IMR-90 (cell line): ENCODE data around the gene SRRM4. TPM values are rescaled to one million over a fixed set of nuclear protein-coding genes. Genes with fewer than 3 reads are reported as not detected.

Experiments used
- ATAC-seq: fragments of 200-7000 bp; cut with Tn5 transposase; 2 replicates; pipeline ENCODE4 v1.9.1; 2020; ENCODE audit warnings: low read depth, mild to moderate bottlenecking, moderate library complexity
- BruUV-seq: library from RNA; stranded (reverse); fragments of 400-500 nt; replicated peaks from 2 replicates; lab custom pipeline; 2021; lab: Mats Ljungman, UMichigan
- CTCF ChIA-PET: fragments of 300-600 bp; formaldehyde crosslinking; extraction: SDS; loops from one replicate; lab custom pipeline; 2021; ENCODE audit warnings: antibody characterized with exemption; lab: Yijun Ruan, JAX
- POLR2A ChIA-PET: fragments of 300-600 bp; sonication (Branson Sonifier 250); formaldehyde crosslinking; loops from one replicate; lab custom pipeline; 2022; ENCODE audit warnings: antibody characterized with exemption; ENCODE audit not compliant: unreplicated experiment; lab: Charles Lee
- DNase-seq: peaks from one replicate; pipeline ENCODE4 v3.0.0; 2013
- H2AFZ ChIP-seq: replicated peaks from 2 replicates; pipeline ENCODE3; 2013; ENCODE audit warnings: low read length, mild to moderate bottlenecking; ENCODE audit not compliant: poor library complexity
- H2AK5ac ChIP-seq: 2 replicates; pipeline ENCODE4 v1.6.1; 2013; ENCODE audit warnings: low read depth, low read length, inconsistent platforms
- H2AK9ac ChIP-seq: replicated peaks from 2 replicates; pipeline ENCODE3; 2013; ENCODE audit warnings: mild to moderate bottlenecking, low read depth, low read length, moderate library complexity; ENCODE audit not compliant: poor library complexity
- H2BK120ac ChIP-seq: 2 replicates; pipeline ENCODE4 v1.6.1; 2013; ENCODE audit warnings: low read depth, low read length, inconsistent platforms
- H2BK15ac ChIP-seq: 3 replicates; pipeline ENCODE4 v1.6.1; 2013; ENCODE audit warnings: low read depth, low read length, inconsistent platforms
- H2BK20ac ChIP-seq: 2 replicates; pipeline ENCODE4 v1.6.1; 2013; ENCODE audit warnings: low read depth, mild to moderate bottlenecking, inconsistent platforms, low read length, moderate library complexity
- H2BK5ac ChIP-seq: 2 replicates; pipeline ENCODE4 v1.6.1; 2013; ENCODE audit warnings: mild to moderate bottlenecking, low read depth, low read length, inconsistent platforms; ENCODE audit not compliant: poor library complexity, severe bottlenecking
- H3K14ac ChIP-seq: replicated peaks from 2 replicates; pipeline ENCODE4 v1.6.1; 2013; ENCODE audit warnings: low read depth, low read length, inconsistent platforms
- H3K18ac ChIP-seq: 2 replicates; pipeline ENCODE4 v1.6.1; 2013; ENCODE audit warnings: low read depth, low read length, control low read depth
- H3K23ac ChIP-seq: 2 replicates; pipeline ENCODE4 v1.6.1; 2013; ENCODE audit warnings: low read depth, low read length, inconsistent platforms
- H3K27ac ChIP-seq: 2 replicates; pipeline ENCODE4 v1.5.1; 2013; ENCODE audit warnings: mild to moderate bottlenecking, control low read depth, low read length; ENCODE audit not compliant: insufficient read depth
- H3K27me3 ChIP-seq: 2 replicates; pipeline ENCODE4 v1.6.1; 2013; ENCODE audit warnings: low read length; ENCODE audit not compliant: control insufficient read depth, insufficient read depth
- H3K36me3 ChIP-seq: 2 replicates; pipeline ENCODE4 v1.6.1; 2013; ENCODE audit warnings: low read length, mixed read lengths; ENCODE audit not compliant: control insufficient read depth, insufficient read depth
- H3K4ac ChIP-seq: 2 replicates; pipeline ENCODE4 v1.6.1; 2013; ENCODE audit warnings: low read depth, low read length, inconsistent platforms
- H3K4me1 ChIP-seq: 2 replicates; pipeline ENCODE4 v1.6.1; 2013; ENCODE audit warnings: low read length, mixed read lengths; ENCODE audit not compliant: control insufficient read depth, insufficient read depth
- H3K4me2 ChIP-seq: 2 replicates; pipeline ENCODE4 v1.6.1; 2013; ENCODE audit warnings: low read depth, mild to moderate bottlenecking, control low read depth, low read length, moderate library complexity
- H3K4me3 ChIP-seq: 2 replicates; pipeline ENCODE4 v1.5.1; 2013; ENCODE audit warnings: low read depth, mild to moderate bottlenecking, control low read depth, low read length, moderate library complexity; ENCODE audit not compliant: insufficient read depth
- H3K56ac ChIP-seq: 2 replicates; pipeline ENCODE4 v1.6.1; 2013; ENCODE audit warnings: low read length, inconsistent platforms; ENCODE audit not compliant: insufficient read depth; ENCODE audit errors: extremely low read depth
- H3K79me1 ChIP-seq, 2 experiments: 2 replicates each; pipeline ENCODE4 v1.6.1; 2013; ENCODE audit warnings: low read length in 2 of 2, inconsistent platforms in 1 of 2, low read depth in 1 of 2
- H3K9ac ChIP-seq: 2 replicates; pipeline ENCODE4 v1.6.1; 2013; ENCODE audit warnings: low read depth, low read length, control low read depth
- H3K9me1 ChIP-seq: 2 replicates; pipeline ENCODE4 v1.6.1; 2013; ENCODE audit warnings: low read length, inconsistent platforms; ENCODE audit not compliant: insufficient read depth
- H3K9me3 ChIP-seq: 2 replicates; pipeline ENCODE4 v1.6.1; 2013; ENCODE audit warnings: low read length; ENCODE audit not compliant: control insufficient read depth, insufficient read depth
- H4K20me1 ChIP-seq: 2 replicates; pipeline ENCODE4 v1.6.1; 2013; ENCODE audit warnings: low read length, inconsistent platforms; ENCODE audit not compliant: insufficient read depth
- H4K5ac ChIP-seq: 2 replicates; pipeline ENCODE4 v1.6.1; 2013; ENCODE audit warnings: mild to moderate bottlenecking, low read depth, low read length, control low read depth
- H4K8ac ChIP-seq, 2 experiments: 2 replicates each; pipeline ENCODE4 v1.6.1; 2013; ENCODE audit warnings: low read depth in 2 of 2, low read length in 2 of 2, control low read depth in 1 of 2, inconsistent platforms in 1 of 2
- H4K91ac ChIP-seq: 2 replicates; pipeline ENCODE4 v1.6.1; 2013; ENCODE audit warnings: low read depth, low read length, inconsistent platforms; ENCODE audit not compliant: insufficient read depth
- CHD1 ChIP-seq: IDR thresholded peaks from 2 replicates; pipeline ENCODE4 v1.6.1; 2012; ENCODE audit warnings: low read depth, low read length, improper control_type of control experiment
- MAZ ChIP-seq: IDR thresholded peaks from 2 replicates; pipeline ENCODE4 v1.6.1; 2012; ENCODE audit warnings: low read depth, mild to moderate bottlenecking, low read length, improper control_type of control experiment, moderate library complexity, borderline replicate concordance
- NFE2L2 ChIP-seq: fragments of 150-350 bp; IDR thresholded peaks from 2 replicates; pipeline ENCODE4 v1.6.1; 2016; ENCODE audit warnings: low read depth, mild to moderate bottlenecking, low read length
- POLR2A ChIP-seq: IDR thresholded peaks from 2 replicates; pipeline ENCODE4 v1.6.1; 2012; ENCODE audit warnings: mild to moderate bottlenecking, low read depth, low read length
- WGBS, 2 experiments: methylation state at CpG; one replicate each; pipeline versions ENCODE4 v1.1.5 to v1.1.7; 2013; ENCODE audit warnings: missing lambda C conversion rate in 2 of 2; ENCODE audit not compliant: insufficient read length in 1 of 2; ENCODE audit errors: extremely low coverage in 2 of 2; 5-methylcytosine and 5-hydroxymethylcytosine counted together
- dilution Hi-C: fragments of 300-500 bp; cut with HindIII; formaldehyde crosslinking; loops from one replicate; pipeline ENCODE4 v1.14.3; 2018; ENCODE audit warnings: low sequenced_read_pairs; ENCODE audit not compliant: unreplicated experiment
- in situ Hi-C: fragments of 300-500 bp; cut with MboI; formaldehyde crosslinking; loops from 3 replicates; pipeline ENCODE4 v1.14.3; 2019; ENCODE audit warnings: low sequenced_read_pairs, inconsistent platforms, mixed read lengths
- intact Hi-C: fragments of 100-400 bp; cut with micrococcal nuclease; formaldehyde crosslinking; loops from 2 replicates; pipeline ENCODE4 v1.10.0; 2022
- polyA plus RNA-seq, 3 experiments: library from polyadenylated mRNA; depleted of rRNA; stranded (reverse); fragments of >200 nt; gene quantifications; 2 replicates each; pipeline ENCODE4 v1.2.3, GENCODE V29; 2012; ENCODE audit warnings: low replicate concordance in 1 of 3
- total RNA-seq: library from RNA; depleted of rRNA; stranded (reverse); fragments of >200 nt; gene quantifications from 2 replicates; pipeline ENCODE4 v1.2.3, GENCODE V29; 2012

The SRRM4 gene
- total and polyA plus RNA-seq, 2 of the 4 experiments (the other 2 are of a cell fraction): not detected

DNA sequence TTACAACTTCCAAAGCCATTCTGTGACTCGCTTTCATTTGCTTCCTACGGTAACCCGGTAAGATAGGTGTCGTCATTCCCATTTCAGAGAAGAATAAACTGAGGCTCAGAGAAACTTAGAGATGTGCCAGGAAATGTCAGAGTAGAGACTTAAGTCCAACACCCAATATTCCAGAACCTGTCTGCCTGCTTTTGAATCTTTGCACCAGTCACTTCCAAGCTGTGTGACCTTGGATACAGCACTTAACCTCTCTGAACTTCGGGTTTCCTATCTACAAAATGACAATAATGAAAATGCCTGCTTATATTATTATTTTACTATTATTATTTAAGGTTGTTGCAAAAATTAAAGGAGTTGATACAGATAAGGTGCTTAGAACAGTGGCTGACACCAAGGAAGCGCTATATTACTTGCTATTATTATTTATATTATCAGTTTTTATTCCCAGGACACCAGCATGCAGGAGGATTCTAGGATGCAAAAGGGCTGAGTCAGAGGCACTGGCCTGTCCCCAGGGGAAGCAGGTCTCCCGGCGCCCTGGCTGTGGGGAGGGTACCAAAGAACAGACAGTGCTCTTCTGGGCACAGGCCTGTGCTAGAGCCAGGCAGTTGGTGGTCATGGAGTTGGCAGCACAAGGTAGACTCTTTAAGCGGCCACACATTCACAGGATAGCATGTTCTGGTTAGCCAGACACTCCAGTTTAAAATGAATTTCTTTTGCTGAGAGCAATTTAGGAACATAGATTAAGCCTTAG is 202.8 kb downstream of the SRRM4 start:
- H3K9ac ChIP-seq: no peak overlapping the region
- no peak overlapping the region for H2BK20ac ChIP-seq
- H3K56ac ChIP-seq: no peak overlapping the region
- no peak overlapping the region for H2BK120ac ChIP-seq
- in situ Hi-C loops: loop anchor here (25.0 kb wide), 1 partner anchor 772 kb away; no protein-coding TSS in a partner anchor
- H3K27me3 ChIP-seq: no peaks in the 10 kb centered on the region
- H3K4me2 ChIP-seq: no peak overlapping the region
- peaks cover 25 to 27% of the 10 kb centered on the region in 2 experiments for H3K79me1 ChIP-seq
- H3K4ac ChIP-seq: no peak overlapping the region
- H3K27ac ChIP-seq: no peak overlapping the region
- no peak overlapping the region for H4K91ac ChIP-seq
- dilution Hi-C loops: no loop called here
- H3K18ac ChIP-seq: no peak overlapping the region
- no peak overlapping the region for H2AFZ ChIP-seq
- no peak overlapping the region for H2AK9ac ChIP-seq
- no peak overlapping the region for H2BK15ac ChIP-seq
- DNase-seq: no peak
- H3K9me3 ChIP-seq: no peaks in the 10 kb centered on the region
- no peak overlapping the region for H4K8ac ChIP-seq
- H3K36me3 ChIP-seq: peaks cover 6% of the 10 kb centered on the region
- no peaks in the 10 kb centered on the region; the same call in 1 of the 2 replicates for H3K9me1 ChIP-seq
- ATAC-seq: no peak
- ChIA-PET POLR2A (no interaction called here), CTCF (interaction anchor here (0.5 kb wide), 1 partner anchor 70 kb away, joined by 3 read pairs; no protein-coding TSS in a partner anchor)
- H3K4me1 ChIP-seq: peaks cover 16% of the 10 kb centered on the region
- no peak overlapping the region for H2BK5ac ChIP-seq
- TF ChIP-seq CHD1: no peak
- TF ChIP-seq MAZ: no peak
- TF ChIP-seq NFE2L2: no peak
- no peak for TF ChIP-seq POLR2A
- H2AK5ac ChIP-seq: no peak overlapping the region
- no peak overlapping the region for H3K4me3 ChIP-seq
- intact Hi-C loops: no loop called here
- no peaks in the 10 kb centered on the region for H4K20me1 ChIP-seq
- no peak overlapping the region for H3K14ac ChIP-seq
- H4K5ac ChIP-seq: no peak overlapping the region
- no peak overlapping the region for H3K23ac ChIP-seq
- 100% methylated on average over 2 of the region's 9 CpGs; no CpG with 5 or more reads in 1 of the 2 experiments for WGBS, 2 experiments
- no TSS peak for BruUV-seq
